ENCODE data around the gene ACADM.
"Not testable (repeated sequence)": the region's sequence is repeated elsewhere in the genome, so short reads cannot be mapped to it uniquely, and the experiment has no call there.

The ACADM gene

GRCh38 chr1:75732703-75733102 is 8.2 kb downstream of the ACADM start:
- DNase-seq (ENCODE audit: low read depth): no peak
- no peak for TF ChIP-seq CTCF (IDR thresholded peaks at IDR 0.05; ENCODE audit: control insufficient read depth, extremely low read depth, insufficient read depth)
- no peak overlapping the region for H3K4me3 ChIP-seq (ENCODE audit: low read depth, low read length)

DNA sequence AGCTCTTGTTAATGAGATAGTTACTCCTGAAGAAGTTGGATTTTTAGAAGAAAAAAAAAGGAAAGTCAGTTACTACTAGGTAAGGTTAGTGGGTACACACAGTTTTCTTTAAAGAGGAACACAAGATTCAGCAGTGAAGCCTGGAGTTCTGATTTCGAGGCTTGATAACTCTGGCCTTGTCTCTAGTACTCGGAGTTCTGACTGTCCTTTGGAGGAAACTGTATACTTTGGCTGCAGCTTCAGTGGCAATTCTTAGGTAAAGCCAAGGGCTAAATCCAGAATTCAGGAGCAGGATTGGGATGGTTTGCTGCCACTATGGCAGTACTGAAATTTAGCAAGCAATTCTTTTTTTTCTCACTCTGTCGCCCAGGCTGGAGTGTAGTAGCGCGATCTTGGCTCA is 9.2 kb downstream of the ACADM start:
- DNase-seq (ENCODE audit: low read depth): peak; percentile 27
- no peak for TF ChIP-seq CTCF (IDR thresholded peaks at IDR 0.05; ENCODE audit: control insufficient read depth, extremely low read depth, insufficient read depth)
- H3K4me3 ChIP-seq (ENCODE audit: low read depth, low read length): no peak overlapping the region

GRCh38 chr1:75736016-75736415 is 11.5 kb downstream of the ACADM start:
- peak; percentile 22 for DNase-seq (ENCODE audit: low read depth)

GRCh38 chr1:75742047-75742625 is 17.6 kb downstream of the ACADM start:
- no peak for DNase-seq (ENCODE audit: low read depth)
- TF ChIP-seq CTCF (IDR thresholded peaks at IDR 0.05; ENCODE audit: control insufficient read depth, extremely low read depth, insufficient read depth): no peak
- no peak overlapping the region for H3K4me3 ChIP-seq (ENCODE audit: low read depth, low read length)

More at GRCh38 chr1:75736016-75736415, 11.5 kb downstream of the ACADM start:
- H3K4me3 ChIP-seq (ENCODE audit: low read depth, low read length): no peak overlapping the region
- TF ChIP-seq CTCF (IDR thresholded peaks at IDR 0.05; ENCODE audit: control insufficient read depth, extremely low read depth, insufficient read depth): no peak

DNA sequence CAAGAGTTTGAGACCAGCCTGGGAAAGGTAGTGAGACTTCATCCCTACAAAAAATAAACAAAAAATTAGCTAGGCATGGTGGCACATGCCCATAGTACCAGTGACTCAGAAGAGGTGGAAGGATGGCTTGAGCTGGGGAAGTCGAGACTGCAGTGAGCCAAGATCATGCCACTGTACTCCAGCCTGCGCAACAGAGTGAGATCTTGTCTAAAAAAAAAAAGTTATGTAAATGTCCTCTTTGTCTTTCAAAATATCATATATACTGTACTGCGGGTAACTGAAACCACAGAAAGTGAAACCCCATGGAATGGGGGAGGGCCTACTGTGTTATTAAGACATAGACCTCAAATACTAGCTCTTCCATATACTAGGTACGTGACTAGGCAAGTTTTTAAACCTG is 20.8 kb downstream of the ACADM start:
- DNase-seq (ENCODE audit: low read depth): no peak
- no peak for TF ChIP-seq CTCF (IDR thresholded peaks at IDR 0.05; ENCODE audit: control insufficient read depth, extremely low read depth, insufficient read depth)
- no peak overlapping the region for H3K4me3 ChIP-seq (ENCODE audit: low read depth, low read length)

- not testable (repeated sequence) for DNase-seq (ENCODE audit: low read depth); H3K4me3 ChIP-seq (ENCODE audit: low read depth, low read length)
Observed at GRCh38 chr1:75757210-75757609, 32.7 kb downstream of the ACADM start.

GRCh38 chr1:75758543-75758942 is 34.0 kb downstream of the ACADM start:
- H3K4me3 ChIP-seq (ENCODE audit: low read depth, low read length): not testable (repeated sequence)

GRCh38 chr1:75764057-75764655 is 39.6 kb downstream of the ACADM start:
- no peak for TF ChIP-seq CTCF (IDR thresholded peaks at IDR 0.05; ENCODE audit: control insufficient read depth, extremely low read depth, insufficient read depth)
- H3K4me3 ChIP-seq (ENCODE audit: low read depth, low read length): no peak overlapping the region
- no peak for DNase-seq (ENCODE audit: low read depth)

More at GRCh38 chr1:75758543-75758942, 34.0 kb downstream of the ACADM start:
- not testable (repeated sequence) for DNase-seq (ENCODE audit: low read depth)
